ENCODE measurements around the gene LRMDA. TPM values are rescaled to one million over a fixed set of nuclear protein-coding genes. Genes with fewer than 3 reads are reported as not detected.

Gene LRMDA
- total and polyA plus RNA-seq, 7 donors, result 1.0 to 5.7 (median 2.5) TPM

DNA sequence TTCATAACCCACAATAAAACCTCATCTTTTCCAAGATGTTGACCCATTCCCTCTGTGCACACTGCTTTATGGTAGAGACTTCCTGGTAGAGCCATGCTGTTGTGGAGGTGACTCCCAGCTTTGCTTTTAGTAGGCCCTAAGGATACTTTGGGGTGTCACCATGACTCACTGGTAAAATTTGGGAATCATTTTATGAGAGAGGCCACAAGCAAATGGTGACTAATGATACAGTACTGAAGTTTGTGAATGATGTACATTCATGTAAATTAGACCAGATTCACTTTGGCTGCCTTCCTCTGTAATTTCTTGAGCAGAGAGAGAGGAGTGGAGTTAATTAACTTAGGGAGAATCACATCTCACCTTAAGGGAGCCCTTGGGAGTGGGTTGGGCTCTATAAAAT is 686.5 kb downstream of the LRMDA start:
- intact Hi-C loops (cut with DNase I), result loop anchor here in 1 of 2 donors (10.0 kb wide), 1 partner anchor 187 kb away; no protein-coding TSS in a partner anchor
- no peak for DNase-seq
- no peak for ATAC-seq
- no peak overlapping the region for H3K27ac ChIP-seq
- no peaks in the 10 kb centered on the region for H3K9me3 ChIP-seq
- TF ChIP-seq, protein P1, sequence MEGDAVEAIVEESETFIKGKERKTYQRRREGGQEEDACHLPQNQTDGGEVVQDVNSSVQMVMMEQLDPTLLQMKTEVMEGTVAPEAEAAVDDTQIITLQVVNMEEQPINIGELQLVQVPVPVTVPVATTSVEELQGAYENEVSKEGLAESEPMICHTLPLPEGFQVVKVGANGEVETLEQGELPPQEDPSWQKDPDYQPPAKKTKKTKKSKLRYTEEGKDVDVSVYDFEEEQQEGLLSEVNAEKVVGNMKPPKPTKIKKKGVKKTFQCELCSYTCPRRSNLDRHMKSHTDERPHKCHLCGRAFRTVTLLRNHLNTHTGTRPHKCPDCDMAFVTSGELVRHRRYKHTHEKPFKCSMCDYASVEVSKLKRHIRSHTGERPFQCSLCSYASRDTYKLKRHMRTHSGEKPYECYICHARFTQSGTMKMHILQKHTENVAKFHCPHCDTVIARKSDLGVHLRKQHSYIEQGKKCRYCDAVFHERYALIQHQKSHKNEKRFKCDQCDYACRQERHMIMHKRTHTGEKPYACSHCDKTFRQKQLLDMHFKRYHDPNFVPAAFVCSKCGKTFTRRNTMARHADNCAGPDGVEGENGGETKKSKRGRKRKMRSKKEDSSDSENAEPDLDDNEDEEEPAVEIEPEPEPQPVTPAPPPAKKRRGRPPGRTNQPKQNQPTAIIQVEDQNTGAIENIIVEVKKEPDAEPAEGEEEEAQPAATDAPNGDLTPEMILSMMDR (IDR thresholded peaks at IDR 0.05), result no peak
- H3K36me3 ChIP-seq (ENCODE audit: insufficient read depth in 1 of 2, low read depth in 1 of 2), result no peaks in the 10 kb centered on the region
- H3K27me3 ChIP-seq (ENCODE audit: insufficient read depth in 3 of 3, low read length in 2 of 3), result peaks cover 2 to 11% (median 5%) of the 10 kb centered on the region in 3 donors
- H3K4me3 ChIP-seq, result no peak overlapping the region
- H3K4me1 ChIP-seq, result peaks cover 18% of the 10 kb centered on the region

DNA sequence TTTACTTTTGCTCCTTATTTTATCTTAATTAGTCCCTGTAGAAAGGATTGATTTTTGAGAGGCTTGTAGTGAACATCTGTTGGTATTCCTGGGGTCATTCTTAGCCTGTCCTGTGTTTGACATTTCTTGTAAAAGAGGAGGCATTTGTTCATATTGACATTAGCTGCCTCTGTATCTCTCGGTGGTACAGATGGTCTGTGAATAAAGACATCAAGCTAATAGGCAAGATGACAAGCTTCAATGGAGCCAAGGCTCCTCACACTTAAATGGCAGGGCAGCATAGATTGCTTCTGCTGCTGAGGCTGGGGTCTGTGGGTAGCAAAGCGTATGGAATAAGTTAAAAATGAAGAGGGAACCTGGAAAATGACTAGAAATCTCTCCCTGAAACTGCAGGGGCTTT is 687.6 kb downstream of the LRMDA start:
- peaks cover 2 to 11% (median 5%) of the 10 kb centered on the region in 3 donors for H3K27me3 ChIP-seq (ENCODE audit: insufficient read depth in 3 of 3, low read length in 2 of 3)
- H3K9me3 ChIP-seq, result no peaks in the 10 kb centered on the region
- peaks cover 13% of the 10 kb centered on the region for H3K4me1 ChIP-seq
- DNase-seq (no peak), ATAC-seq (no peak)
- no peaks in the 10 kb centered on the region for H3K36me3 ChIP-seq (ENCODE audit: insufficient read depth in 1 of 2, low read depth in 1 of 2)
- TF ChIP-seq, protein P1 (IDR thresholded peaks at IDR 0.05), result no peak
- H3K27ac ChIP-seq, result no peak overlapping the region
- 61 to 82% (median 73%) methylated on average over 2 of the region's 2 CpGs for WGBS, 3 donors
- no peak overlapping the region for H3K4me3 ChIP-seq
- intact Hi-C loops (cut with DNase I), result loop anchor here in 1 of 2 donors (10.0 kb wide), 1 partner anchor 186 kb away; no protein-coding TSS in a partner anchor

DNA sequence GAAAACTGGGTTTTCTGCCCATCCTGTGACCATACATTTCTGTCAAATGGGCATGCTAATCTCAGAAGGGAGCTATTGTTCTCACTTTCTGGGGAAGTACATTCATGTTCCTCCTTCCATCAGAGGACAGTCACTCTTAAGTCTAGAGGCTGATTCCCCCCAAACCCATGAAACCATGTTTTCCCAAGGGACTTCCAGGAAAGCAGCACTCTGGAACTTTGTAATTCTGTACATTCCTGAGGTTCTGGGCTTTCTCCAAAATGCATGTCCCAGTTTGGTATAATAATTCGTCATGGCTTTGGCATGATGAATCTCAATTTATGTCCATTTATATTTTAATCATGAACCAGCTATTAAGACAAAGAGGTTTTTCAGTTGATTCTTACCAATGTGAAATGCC is 688.1 kb downstream of the LRMDA start:
- TF ChIP-seq, protein P1 (IDR thresholded peaks at IDR 0.05), result no peak
- H3K4me1 ChIP-seq, result peaks cover 8% of the 10 kb centered on the region
- no peak overlapping the region for H3K27ac ChIP-seq
- intact Hi-C loops (cut with DNase I), result loop anchor here in 1 of 2 donors (10.0 kb wide), 1 partner anchor 185 kb away; no protein-coding TSS in a partner anchor
- 57 to 70% (median 57%) methylated on average over 1 of the region's 1 CpG for WGBS, 3 donors
- H3K27me3 ChIP-seq (ENCODE audit: insufficient read depth in 3 of 3, low read length in 2 of 3), result peaks cover 2 to 11% (median 5%) of the 10 kb centered on the region in 3 donors
- H3K9me3 ChIP-seq, result no peaks in the 10 kb centered on the region
- H3K36me3 ChIP-seq (ENCODE audit: insufficient read depth in 1 of 2, low read depth in 1 of 2), result no peaks in the 10 kb centered on the region
- H3K4me3 ChIP-seq, result no peak overlapping the region
- DNase-seq, result no peak
- ATAC-seq, result no peak

DNA sequence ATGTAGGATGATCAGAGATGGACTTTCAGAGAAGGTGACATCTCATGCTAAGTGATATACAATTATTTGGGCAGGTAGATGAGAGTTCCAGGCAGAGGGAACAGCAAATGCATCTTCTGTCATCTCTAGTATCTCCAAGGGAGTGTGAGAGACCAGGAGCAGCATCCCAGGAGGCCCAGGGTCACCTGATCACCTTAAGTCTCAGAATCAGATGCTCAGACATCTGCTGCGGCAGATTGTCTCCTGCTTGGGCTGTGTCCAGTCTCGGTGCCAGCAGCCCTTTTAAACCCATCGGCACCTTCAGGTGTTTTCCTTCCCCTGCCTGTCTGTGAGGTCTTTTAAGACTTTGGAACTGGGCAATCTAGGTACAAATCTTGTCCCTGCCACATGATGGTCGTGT is 690.6 kb downstream of the LRMDA start:
- Histone ChIP-seq H3K9me3 (no peaks in the 10 kb centered on the region), H3K27me3 (ENCODE audit: insufficient read depth in 3 of 3, low read length in 2 of 3) (peaks cover 2 to 20% (median 5%) of the 10 kb centered on the region in 3 donors), H3K4me1 (no peaks in the 10 kb centered on the region), H3K4me3 (no peak overlapping the region), H3K36me3 (ENCODE audit: insufficient read depth in 1 of 2, low read depth in 1 of 2) (no peaks in the 10 kb centered on the region), H3K27ac (no peak overlapping the region)
- DNase-seq (no peak), ATAC-seq (no peak)
- TF ChIP-seq, protein P1 (IDR thresholded peaks at IDR 0.05), result no peak
- intact Hi-C loops (cut with DNase I), result no loop called here
- 78 to 86% (median 81%) methylated on average over 4 of the region's 4 CpGs for WGBS, 3 donors

DNA sequence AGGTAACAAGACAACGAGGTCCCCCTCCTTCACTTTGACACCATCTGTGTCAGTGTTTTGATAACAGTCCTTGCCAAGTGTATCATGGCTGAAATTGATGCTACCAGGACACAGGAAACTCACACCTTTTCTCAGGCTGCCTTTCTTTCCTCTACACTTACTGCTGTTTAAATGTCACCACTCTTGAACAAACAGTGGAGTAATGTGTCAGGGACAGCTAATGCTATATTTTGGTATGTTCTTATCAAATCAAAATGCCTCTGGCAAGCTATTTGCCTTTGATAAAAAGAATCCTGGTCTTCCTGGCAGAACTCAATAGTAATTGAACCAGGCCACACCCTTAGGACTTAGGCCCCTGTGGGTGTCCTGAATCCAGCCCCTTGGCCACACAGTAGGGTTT is 692.9 kb downstream of the LRMDA start:
- no peaks in the 10 kb centered on the region for H3K4me1 ChIP-seq
- intact Hi-C loops (cut with DNase I), result no loop called here
- H3K36me3 ChIP-seq (ENCODE audit: insufficient read depth in 1 of 2, low read depth in 1 of 2), result no peaks in the 10 kb centered on the region
- ATAC-seq, result no peak
- no peaks in the 10 kb centered on the region for H3K9me3 ChIP-seq
- peaks cover 2 to 23% (median 5%) of the 10 kb centered on the region in 3 donors for H3K27me3 ChIP-seq (ENCODE audit: insufficient read depth in 3 of 3, low read length in 2 of 3)
- no peak overlapping the region for H3K4me3 ChIP-seq
- 53 to 65% (median 58%) methylated on average over 1 of the region's 1 CpG for WGBS, 3 donors
- TF ChIP-seq, protein P1 (IDR thresholded peaks at IDR 0.05), result no peak
- no peak overlapping the region for H3K27ac ChIP-seq
- DNase-seq, result no peak
